ENCODE results near the gene SC5D. TPM values are rescaled to one million over a fixed set of nuclear protein-coding genes. Genes with fewer than 3 reads are reported as not detected.

SC5D gene
- total RNA-seq, 1 experiment from 2014 or later = 82.5 TPM

- no peaks in the 10 kb centered on the region for H3K27me3 ChIP-seq (replicated peaks; ENCODE audit: insufficient read depth, low read depth, low read length, poor library complexity)
- DNase-seq (ENCODE audit: low spot score) = no peak
- intact Hi-C loops (cut with micrococcal nuclease; ENCODE audit: unreplicated experiment) = no loop called here
- H3K36me3 ChIP-seq (ENCODE audit: insufficient read depth, low read length, poor library complexity, severe bottlenecking) = peaks cover 6% of the 10 kb centered on the region
- H3K9me3 ChIP-seq (ENCODE audit: low read depth, low read length, poor library complexity, severe bottlenecking) = no peaks in the 10 kb centered on the region
- H3K4me3 ChIP-seq (ENCODE audit: low read depth, low read length, poor library complexity, severe bottlenecking) = no peak overlapping the region
- no peak overlapping the region for H3K27ac ChIP-seq (ENCODE audit: low read depth, low read length, poor library complexity, severe bottlenecking)
- peaks cover 10% of the 10 kb centered on the region for H3K4me1 ChIP-seq (ENCODE audit: insufficient read depth, low read length, poor library complexity, severe bottlenecking)
- ChIA-PET CTCF (no interaction called here), POLR2A (ENCODE audit: low non-redundant PET) (no interaction called here)
- no TSS peak for BruUV-seq (replicated peaks)
- TF ChIP-seq CTCF (conservative IDR thresholded peaks at IDR 0.05; ENCODE audit: low read depth, low read length) = no peak
- TF ChIP-seq EZH2 (IDR thresholded peaks at IDR 0.05; ENCODE audit: borderline replicate concordance, low read depth, low read length, poor library complexity, severe bottlenecking) = no peak
Measured at GRCh38 chr11:121298774-121299173, 6.2 kb downstream of the SC5D start.

GRCh38 chr11:121299417-121299816, 6.8 kb downstream of the SC5D start:
- Histone ChIP-seq H3K36me3 (ENCODE audit: insufficient read depth, low read length, poor library complexity, severe bottlenecking) (peaks cover 12% of the 10 kb centered on the region), H3K27me3 (replicated peaks; ENCODE audit: insufficient read depth, low read depth, low read length, poor library complexity) (no peaks in the 10 kb centered on the region), H3K4me3 (ENCODE audit: low read depth, low read length, poor library complexity, severe bottlenecking) (no peak overlapping the region), H3K9me3 (ENCODE audit: low read depth, low read length, poor library complexity, severe bottlenecking) (no peaks in the 10 kb centered on the region), H3K27ac (ENCODE audit: low read depth, low read length, poor library complexity, severe bottlenecking) (no peak overlapping the region), H3K4me1 (ENCODE audit: insufficient read depth, low read length, poor library complexity, severe bottlenecking) (peaks cover 4% of the 10 kb centered on the region)
- no peak for DNase-seq (ENCODE audit: low spot score)
- no peak for TF ChIP-seq EZH2 (IDR thresholded peaks at IDR 0.05; ENCODE audit: borderline replicate concordance, low read depth, low read length, poor library complexity, severe bottlenecking)
- TF ChIP-seq CTCF (conservative IDR thresholded peaks at IDR 0.05; ENCODE audit: low read depth, low read length) = no peak
- ChIA-PET POLR2A (ENCODE audit: low non-redundant PET) (no interaction called here), CTCF (no interaction called here)
- no TSS peak for BruUV-seq (replicated peaks)
- intact Hi-C loops (cut with micrococcal nuclease; ENCODE audit: unreplicated experiment) = no loop called here

- CTCF ChIA-PET = no interaction called here
- H3K4me3 ChIP-seq (ENCODE audit: low read depth, low read length, poor library complexity, severe bottlenecking) = no peak overlapping the region
- H3K27ac ChIP-seq (ENCODE audit: low read depth, low read length, poor library complexity, severe bottlenecking) = no peak overlapping the region
- POLR2A ChIA-PET (ENCODE audit: low non-redundant PET) = no interaction called here
- peaks cover 22% of the 10 kb centered on the region for H3K36me3 ChIP-seq (ENCODE audit: insufficient read depth, low read length, poor library complexity, severe bottlenecking)
- intact Hi-C loops (cut with micrococcal nuclease; ENCODE audit: unreplicated experiment) = no loop called here
- no peaks in the 10 kb centered on the region for H3K27me3 ChIP-seq (replicated peaks; ENCODE audit: insufficient read depth, low read depth, low read length, poor library complexity)
- no peaks in the 10 kb centered on the region for H3K9me3 ChIP-seq (ENCODE audit: low read depth, low read length, poor library complexity, severe bottlenecking)
- TF ChIP-seq EZH2 (IDR thresholded peaks at IDR 0.05; ENCODE audit: borderline replicate concordance, low read depth, low read length, poor library complexity, severe bottlenecking) = no peak
- BruUV-seq (replicated peaks) = no TSS peak
- DNase-seq (ENCODE audit: low spot score) = no peak
- no peaks in the 10 kb centered on the region for H3K4me1 ChIP-seq (ENCODE audit: insufficient read depth, low read length, poor library complexity, severe bottlenecking)
Measured at GRCh38 chr11:121300313-121300971, 7.9 kb downstream of the SC5D start.

Measured in A673 (cell line).